ENCODE results near the gene KLHL25. TPM values are rescaled to one million over a fixed set of nuclear protein-coding genes. Genes with fewer than 3 reads are reported as not detected.

The KLHL25 gene
- total and polyA plus RNA-seq, 2 of the 8 experiments (the other 6 are each of a cell fraction or from before 2014, with no cell fraction given) = 16.5 to 22.0 TPM

GRCh38 chr15:85755942-85756341 lies 38.8 kb downstream of the KLHL25 start (continued):
- no peak for TF ChIP-seq CHD7 (IDR thresholded peaks at IDR 0.05; ENCODE audit: insufficient replicate concordance, low read length)
